Esophagus squamous epithelium (tissue), 4 donors: ENCODE results near the gene OR5B21.

Experiments
- CTCF ChIP-seq, 6 experiments: fragments of 450-650 bp in 4 of 6; fragments of 200-600 bp in 2 of 6; sonication (generic) in 2 of 6; IDR thresholded peaks; one replicate each; pipeline ENCODE4 v1.5.1; 2016 to 2019; ENCODE audit warnings: antibody characterized with exemption in 6 of 6, mild to moderate bottlenecking in 4 of 6, moderate library complexity in 4 of 6
- POLR2A ChIP-seq, 4 donors: fragments of 450-650 bp; IDR thresholded peaks; one replicate each; pipeline ENCODE4 v1.6.1; 2017; ENCODE audit warnings: antibody characterized with exemption in 4 of 4, mild to moderate bottlenecking in 4 of 4, moderate library complexity in 3 of 4

DNA sequence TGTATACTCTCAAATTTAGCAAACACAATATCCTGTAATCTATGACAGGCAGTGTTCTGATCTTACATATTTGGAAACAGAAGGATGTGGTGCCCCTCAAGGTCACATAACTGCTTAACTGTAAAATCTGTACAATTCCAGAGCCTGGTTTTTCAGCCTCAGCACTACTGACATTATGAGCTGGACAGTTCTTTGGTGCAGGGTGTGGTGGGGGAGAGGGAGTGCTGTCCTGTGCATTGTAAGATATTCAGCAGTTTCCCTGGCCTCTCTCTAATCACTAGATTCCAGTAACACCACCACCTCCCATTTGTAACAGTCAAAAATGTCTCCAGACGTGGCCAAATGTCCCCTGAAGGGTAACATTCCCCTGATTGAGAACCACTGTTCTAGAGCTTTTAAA, 1.8 kb upstream of the OR5B21 start:
- TF ChIP-seq CTCF (IDR thresholded peaks at IDR 0.05) (no peak), POLR2A (IDR thresholded peaks at IDR 0.05) (no peak)
